Right lobe of liver (tissue), 4 donors: ENCODE results near the gene KRT23.
"Not testable (repeated sequence)": the region's sequence is repeated elsewhere in the genome, so short reads cannot be mapped to it uniquely, and the experiment has no call there.

Experiments
- POLR2A ChIP-seq: fragments of 450-650 bp; IDR thresholded peaks from one replicate; pipeline ENCODE4 v1.6.1; 2017; ENCODE audit warnings: antibody characterized with exemption, mild to moderate bottlenecking
- TF ChIP-seq, protein P1 (sequence below), 4 donors: fragments of 200-600 bp in 3 of 4; fragments of 450-650 bp in 1 of 4; IDR thresholded peaks; one replicate each; pipeline versions ENCODE4 v1.5.1 to v1.8.0; 2016 to 2022; ENCODE audit warnings: antibody characterized with exemption in 4 of 4, mild to moderate bottlenecking in 2 of 4
- donor health status: DM: no; HTN: no; CAD: no.
- donor health status: DM: no; HTN: no; CAD: no.
- donor health status: DM: no; HTN: yes; CAD: no.

- TF ChIP-seq, protein P1, sequence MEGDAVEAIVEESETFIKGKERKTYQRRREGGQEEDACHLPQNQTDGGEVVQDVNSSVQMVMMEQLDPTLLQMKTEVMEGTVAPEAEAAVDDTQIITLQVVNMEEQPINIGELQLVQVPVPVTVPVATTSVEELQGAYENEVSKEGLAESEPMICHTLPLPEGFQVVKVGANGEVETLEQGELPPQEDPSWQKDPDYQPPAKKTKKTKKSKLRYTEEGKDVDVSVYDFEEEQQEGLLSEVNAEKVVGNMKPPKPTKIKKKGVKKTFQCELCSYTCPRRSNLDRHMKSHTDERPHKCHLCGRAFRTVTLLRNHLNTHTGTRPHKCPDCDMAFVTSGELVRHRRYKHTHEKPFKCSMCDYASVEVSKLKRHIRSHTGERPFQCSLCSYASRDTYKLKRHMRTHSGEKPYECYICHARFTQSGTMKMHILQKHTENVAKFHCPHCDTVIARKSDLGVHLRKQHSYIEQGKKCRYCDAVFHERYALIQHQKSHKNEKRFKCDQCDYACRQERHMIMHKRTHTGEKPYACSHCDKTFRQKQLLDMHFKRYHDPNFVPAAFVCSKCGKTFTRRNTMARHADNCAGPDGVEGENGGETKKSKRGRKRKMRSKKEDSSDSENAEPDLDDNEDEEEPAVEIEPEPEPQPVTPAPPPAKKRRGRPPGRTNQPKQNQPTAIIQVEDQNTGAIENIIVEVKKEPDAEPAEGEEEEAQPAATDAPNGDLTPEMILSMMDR (IDR thresholded peaks at IDR 0.05): not testable (repeated sequence)
- TF ChIP-seq POLR2A: not testable (repeated sequence)
Observed at GRCh38 chr17:40917116-40917515, 20.3 kb downstream of the KRT23 start.
